Bone marrow (tissue), 2 donors: ENCODE data around the gene WDR45B.

Experiments
- DNase-seq, 2 donors: peaks; one replicate each; lab custom pipeline; 2025; lab: John Stamatoyannopoulos, UW

WDR45B gene

DNA sequence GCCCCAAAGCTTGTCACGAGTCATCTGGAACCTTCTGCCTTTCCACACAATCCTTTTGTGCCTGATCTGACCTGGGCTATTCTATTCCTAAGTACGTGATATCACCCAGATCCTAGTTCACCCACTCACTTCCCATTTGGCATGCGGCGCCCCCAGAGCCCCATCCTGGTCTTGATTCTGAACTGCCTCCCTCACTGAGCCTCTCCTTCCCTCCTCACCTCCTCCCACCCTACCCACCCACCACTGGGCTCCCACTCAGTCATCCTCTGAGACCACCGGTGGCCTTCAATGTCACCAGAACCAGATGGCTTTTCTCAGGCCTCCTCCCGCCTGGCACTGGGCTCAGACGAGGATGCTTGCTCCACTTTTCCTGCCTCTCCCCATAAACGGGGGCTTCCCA is 18.5 kb downstream of the WDR45B start:
- no peak for DNase-seq

GRCh38 chr17:82627405-82627804 is 20.8 kb downstream of the WDR45B start:
- no peak for DNase-seq

DNA sequence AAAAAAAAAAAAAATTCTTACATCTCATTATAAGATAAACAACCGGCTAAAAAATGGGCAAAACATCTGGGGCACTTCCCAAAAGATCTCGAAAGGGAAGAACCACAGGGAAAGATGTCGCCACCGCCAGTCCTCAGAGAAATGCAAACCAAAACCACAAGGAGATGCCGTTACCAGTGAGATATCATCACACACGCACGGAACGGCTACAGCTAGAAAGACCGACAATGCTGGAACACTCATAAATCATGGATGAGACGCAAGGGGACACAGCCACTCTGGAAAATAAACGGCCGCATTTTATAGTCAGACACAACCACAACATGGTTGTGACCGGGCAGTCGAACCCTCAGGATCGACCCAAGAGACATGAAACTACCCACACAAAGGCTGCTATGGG is 24.5 kb downstream of the WDR45B start:
- DNase-seq = no peak

DNA sequence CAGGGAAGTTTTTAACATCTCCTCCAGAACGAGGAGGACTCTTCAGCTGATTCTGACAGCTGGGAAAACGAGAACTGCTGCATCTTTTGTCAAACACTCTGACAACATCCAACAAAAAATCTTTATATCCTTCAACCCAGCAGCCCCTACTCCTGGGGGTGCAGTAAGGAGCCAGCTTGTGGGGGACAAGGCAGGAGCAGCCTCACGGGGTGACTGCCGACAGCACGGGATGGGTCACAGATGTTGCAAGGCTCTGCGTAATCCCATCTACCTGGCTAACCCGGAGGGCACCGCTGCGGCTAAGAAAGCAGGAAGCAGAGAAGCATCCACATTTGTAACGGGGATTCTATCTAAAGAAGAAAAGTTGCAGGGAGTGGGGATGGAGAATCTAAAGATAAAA is 28.6 kb downstream of the WDR45B start:
- no peak for DNase-seq

DNA sequence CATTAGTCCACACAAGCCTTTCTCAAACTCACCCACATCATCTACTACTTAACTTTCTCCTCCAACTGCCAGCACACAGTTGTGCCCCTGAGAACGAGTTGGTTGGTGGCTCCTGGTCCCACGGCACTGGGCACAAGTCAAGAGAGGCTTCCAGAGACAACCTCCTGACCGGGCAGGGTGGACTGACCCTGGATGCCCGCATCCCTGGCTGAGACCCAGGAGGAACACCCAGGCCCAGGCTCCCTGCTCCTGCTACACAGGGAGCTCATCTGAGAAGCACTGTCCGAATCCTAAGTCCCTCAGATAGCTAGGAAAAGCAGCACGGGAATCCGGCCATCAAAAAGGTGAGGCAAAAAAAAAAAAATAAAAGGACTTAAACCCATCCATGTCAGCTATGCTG is 29.0 kb downstream of the WDR45B start:
- no peak for DNase-seq

DNA sequence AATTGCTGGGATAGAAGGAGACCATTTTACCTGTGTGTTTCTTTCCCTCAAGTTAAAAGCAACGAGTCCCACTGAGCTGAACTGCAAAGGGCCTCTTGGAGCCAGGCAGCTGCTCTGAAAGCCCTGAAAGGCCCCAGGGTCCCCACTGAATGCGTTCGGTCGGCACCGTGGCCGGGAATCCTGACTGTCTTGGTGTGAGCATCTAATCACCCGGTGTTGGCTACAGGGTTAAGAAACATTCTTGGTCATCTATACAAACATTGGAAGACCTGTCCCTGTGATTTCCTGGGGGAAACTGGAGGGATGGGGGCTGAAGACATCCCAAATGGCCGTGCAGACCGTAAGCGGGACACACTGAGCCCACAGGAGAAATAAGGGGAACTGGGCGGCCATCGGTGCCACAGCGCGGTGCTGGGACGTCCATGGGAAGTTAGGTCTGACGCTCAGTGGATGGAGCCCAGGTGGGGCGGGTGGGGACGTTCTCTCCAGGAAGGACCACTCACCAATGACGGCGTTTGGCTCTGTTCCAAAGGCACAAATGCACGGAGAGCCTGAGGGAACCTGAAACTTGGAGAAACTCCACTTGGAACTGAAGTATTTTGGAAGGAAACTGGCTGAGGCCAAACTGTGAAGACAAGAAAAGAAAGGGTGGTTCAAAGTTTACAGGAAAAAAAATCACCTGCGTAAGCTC is 32.1 kb downstream of the WDR45B start:
- DNase-seq = no peak

GRCh38 chr17:82615084-82616020 is 32.9 kb downstream of the WDR45B start:
- no peak for DNase-seq

GRCh38 chr17:82614095-82614631 is 34.1 kb downstream of the WDR45B start:
- DNase-seq = no peak

DNA sequence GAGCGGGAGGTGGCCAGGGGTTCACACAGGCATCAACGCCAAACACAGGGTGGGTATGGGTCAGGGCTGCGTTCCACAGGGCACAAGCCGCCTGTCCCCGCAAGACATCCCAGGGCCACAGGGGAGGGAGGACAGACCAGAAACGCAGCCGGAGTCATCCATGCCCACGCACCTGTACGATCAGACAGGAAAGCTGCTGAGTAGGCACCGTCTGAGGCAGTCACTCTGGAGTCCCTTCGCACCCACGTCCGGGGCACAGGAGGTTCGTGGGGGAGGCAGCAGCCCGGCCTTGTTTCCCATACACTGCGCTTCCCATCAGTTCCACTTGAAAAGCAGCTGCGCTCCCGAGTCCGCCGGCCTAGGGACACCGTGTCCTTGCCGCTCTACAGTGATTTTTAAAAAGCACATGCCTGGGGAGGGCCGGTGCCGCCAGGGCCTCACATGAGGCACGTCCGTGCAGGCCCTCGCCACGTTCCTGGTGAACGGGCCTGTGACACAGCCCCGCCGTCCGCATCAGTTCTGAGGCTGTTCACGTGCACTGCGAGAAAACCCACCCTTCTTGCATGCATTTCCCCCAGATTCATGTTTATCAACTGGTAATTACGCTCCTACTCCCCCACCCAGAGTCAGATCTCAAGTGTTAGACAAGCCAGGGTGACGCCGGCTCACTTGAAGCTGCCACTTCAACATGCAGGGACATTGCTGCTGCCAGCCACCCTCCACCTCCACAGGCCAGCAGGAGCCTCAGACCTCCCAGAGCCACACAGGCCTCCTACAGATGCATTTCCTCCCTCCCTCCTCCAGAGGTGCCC is 34.8 kb downstream of the WDR45B start:
- no peak for DNase-seq

GRCh38 chr17:82611140-82612058 is 36.8 kb downstream of the WDR45B start:
- no peak for DNase-seq

GRCh38 chr17:82609655-82610054 is 38.6 kb downstream of the WDR45B start:
- DNase-seq = no peak

DNA sequence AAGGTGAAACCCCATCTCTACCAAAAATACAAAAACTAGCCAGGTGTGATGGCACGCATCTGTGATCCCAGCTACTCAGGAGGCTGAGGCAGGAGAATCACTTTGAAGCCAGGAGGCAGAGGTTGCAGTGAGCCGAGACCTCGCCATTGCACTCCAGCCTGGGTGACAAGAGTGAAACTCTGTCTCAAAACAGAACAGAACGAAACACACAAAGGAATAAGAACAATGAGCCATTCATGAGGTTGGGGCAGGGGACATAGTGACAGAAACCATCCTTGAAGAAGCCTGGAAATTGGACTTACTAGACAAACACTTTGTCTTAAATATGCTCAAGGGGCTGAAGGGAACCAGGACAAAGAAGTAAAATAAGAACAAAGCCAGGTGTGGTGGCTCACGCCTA is 39.4 kb downstream of the WDR45B start:
- DNase-seq = no peak

DNA sequence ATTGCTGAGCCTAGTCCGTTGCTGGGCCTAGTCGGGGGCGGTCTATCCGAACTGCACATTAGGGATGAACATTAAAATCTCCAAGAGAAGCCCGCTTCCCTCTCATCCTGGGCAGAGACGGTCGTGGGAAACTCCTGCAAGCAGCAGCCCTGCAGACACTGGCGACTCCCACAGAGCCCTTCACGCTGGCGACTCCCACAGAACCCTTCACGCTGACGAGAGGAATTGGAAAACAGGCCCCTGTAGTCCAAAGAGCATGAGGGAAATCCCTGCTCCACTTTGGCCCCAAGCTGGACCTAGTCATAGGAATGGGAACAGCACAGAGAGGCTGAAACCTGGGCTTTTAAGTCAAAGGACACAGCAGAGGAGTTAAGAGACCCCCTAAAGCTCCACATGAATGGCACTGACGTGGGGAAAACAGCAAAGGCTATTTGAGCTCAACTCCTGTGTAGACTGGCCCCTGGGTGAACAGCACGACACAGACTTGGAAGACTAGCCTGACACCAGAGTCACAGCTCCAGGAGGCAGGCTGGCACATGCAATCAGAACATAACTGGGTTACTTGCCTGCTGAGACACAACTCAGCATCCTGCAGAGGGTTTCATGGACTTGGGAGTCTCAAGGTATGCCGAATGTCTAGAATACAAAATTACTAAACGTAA is 42.2 kb downstream of the WDR45B start:
- no peak for DNase-seq

GRCh38 chr17:82604532-82604931 is 43.7 kb downstream of the WDR45B start:
- no peak for DNase-seq

DNA sequence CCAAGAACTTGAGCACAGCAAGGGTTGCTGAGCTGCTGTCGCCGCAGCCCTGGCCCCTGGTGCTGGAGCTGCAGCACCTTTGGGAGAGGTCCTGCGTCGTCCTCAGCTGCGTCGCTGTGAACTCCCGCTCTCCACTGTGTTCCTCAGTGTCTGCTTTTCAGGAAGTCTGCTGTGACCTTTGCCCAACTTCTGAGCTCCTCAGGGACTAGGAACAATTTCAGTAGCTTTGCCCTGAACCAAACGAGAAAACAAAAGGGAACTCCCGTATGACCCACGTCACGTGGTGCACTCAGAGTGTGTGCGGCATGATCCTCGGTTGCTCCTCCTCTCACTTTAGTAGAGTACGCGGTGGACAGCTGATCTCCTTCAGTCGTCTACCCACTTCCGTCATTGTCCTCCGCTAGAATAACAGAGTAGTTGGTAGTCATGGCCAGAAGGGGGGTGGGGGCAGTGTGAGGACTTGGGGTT is 44.2 kb downstream of the WDR45B start:
- DNase-seq = peak in 1 of 2 donors; percentile 89

DNA sequence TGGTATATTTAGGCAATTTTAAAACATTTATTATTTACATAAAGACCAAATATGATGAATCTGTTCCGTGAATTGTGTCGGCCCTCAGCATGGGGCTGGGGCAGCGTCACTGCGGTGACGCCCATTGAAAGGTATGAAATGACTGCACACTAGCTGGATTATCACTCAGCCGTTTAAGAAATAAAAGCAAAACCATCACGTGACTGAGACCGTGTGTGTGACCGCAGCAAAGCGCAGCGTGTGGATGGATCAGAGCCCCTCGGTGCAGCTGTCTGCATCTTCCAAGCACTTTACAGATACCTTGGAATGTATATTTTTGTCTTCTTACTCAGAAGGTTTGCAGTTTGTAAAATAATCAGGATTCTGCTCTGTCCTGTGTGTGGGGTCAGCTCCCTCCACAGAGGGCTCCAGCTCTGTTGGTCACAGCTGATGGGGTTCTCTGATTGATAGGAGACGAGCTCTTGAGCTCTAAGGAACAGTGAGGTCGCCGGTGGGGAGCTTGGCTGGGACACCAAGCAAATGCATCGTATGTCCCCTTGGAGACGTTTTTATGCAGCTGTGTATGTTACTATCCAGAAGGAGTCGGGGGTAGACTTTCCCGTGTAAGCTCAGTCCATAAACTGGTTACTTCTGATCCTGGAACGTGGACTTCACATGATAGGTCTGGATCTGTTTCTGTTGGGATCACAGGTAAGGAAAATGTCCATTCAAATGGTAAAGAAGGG is 45.1 kb downstream of the WDR45B start:
- no peak for DNase-seq

GRCh38 chr17:82602487-82602886 is 45.8 kb downstream of the WDR45B start:
- DNase-seq = no peak

- no peak for DNase-seq
Measured at GRCh38 chr17:82601447-82602000, 46.7 kb downstream of the WDR45B start.

DNA sequence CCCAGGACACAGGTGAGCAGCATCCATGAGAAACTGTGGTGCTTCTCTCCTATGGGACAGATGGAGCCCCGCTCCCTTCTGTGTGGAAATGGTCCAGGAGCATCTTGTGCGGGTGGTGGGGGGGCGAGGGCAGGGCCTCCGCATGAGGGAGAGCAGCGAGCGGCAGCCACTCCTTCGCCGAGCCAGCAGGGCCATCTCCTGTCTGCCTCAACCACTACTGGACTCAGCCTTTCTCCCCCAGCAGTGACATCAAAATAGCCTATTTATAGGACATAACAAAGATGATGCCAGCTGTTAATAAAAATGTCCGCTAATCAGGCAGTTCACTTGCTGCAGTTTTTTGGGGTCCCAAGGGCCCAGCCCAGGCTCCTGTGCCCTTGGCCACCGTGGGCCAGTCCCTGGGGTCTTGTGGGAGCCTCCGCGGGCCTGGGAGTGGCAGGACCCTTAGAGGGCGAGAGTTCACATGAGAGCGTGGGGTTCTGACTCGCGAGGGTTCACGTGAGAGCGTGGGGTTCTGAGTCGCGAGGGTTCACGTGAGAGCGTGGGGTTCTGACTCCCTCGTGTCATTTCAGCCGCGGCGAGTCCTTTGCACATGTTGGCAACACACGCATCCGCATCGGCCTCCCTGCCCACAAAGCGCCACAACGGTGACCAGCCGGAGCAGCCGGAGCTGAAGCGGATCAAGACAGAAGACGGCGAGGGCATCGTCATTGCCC is 47.4 kb downstream of the WDR45B start:
- DNase-seq = no peak
